ENCODE results near the gene TTC1. TPM values are rescaled to one million over a fixed set of nuclear protein-coding genes. Genes with fewer than 3 reads are reported as not detected.

TTC1 gene
- total and polyA plus RNA-seq, 2 of the 8 experiments (the other 6 are each of a cell fraction or from before 2014, with no cell fraction given): 25.1 to 63.9 TPM

GRCh38 chr5:159987031-159987674 lies 21.8 kb upstream of the TTC1 start:
- POLR2A ChIA-PET (ENCODE audit: partially characterized antibody): interaction anchor here (0.6 to 1.6 kb wide), 5 partner anchors 14 to 260 kb away, joined by 3 to 4 read pairs (median 3); partner anchors contain the start of gene TTC1
- no peak overlapping the region for H2BK5ac ChIP-seq (ENCODE audit: low read depth, low read length)
- peaks cover 0 to 4% of the 10 kb centered on the region in 2 experiments; a peak in 1 of 4 replicates for H3K9me3 ChIP-seq (ENCODE audit: insufficient read depth in 2 of 2, low read depth in 1 of 2, low read length in 1 of 2)
- H3K4ac ChIP-seq (replicated peaks; ENCODE audit: insufficient read length, low read depth, low read length): no peak overlapping the region
- peak overlapping the region in 1 of 4 experiments; percentile 22; a peak in 2 of 7 replicates for H3K9ac ChIP-seq (replicated peaks in 1 of 4; ENCODE audit: extremely low read depth in 1 of 4, low read depth in 3 of 4, low read length in 3 of 4)
- no peak overlapping the region for H2BK120ac ChIP-seq (replicated peaks; ENCODE audit: low read depth, low read length)
- DNase-seq (ENCODE audit: low read depth in 1 of 2, low spot score in 2 of 2): peak; percentile 65 to 89
- no peak overlapping the region; the same call in 1 of the 2 replicates for H2AFZ ChIP-seq (ENCODE audit: low read length)
- H2AK5ac ChIP-seq (ENCODE audit: low read depth, low read length): no peak overlapping the region
- peak overlapping the region; percentile 48 to 82 for H3K4me2 ChIP-seq (ENCODE audit: insufficient read depth in 1 of 2, low read depth in 2 of 2, low read length in 2 of 2)
- H4K8ac ChIP-seq (ENCODE audit: extremely low read depth, insufficient read depth, low read length): peak overlapping the region; percentile 65; the same call in 1 of the 2 replicates
- H3K23ac ChIP-seq (ENCODE audit: insufficient read length): no peak overlapping the region
- H3K56ac ChIP-seq (replicated peaks; ENCODE audit: insufficient read length, low read depth, low read length): no peak overlapping the region
- H4K20me1 ChIP-seq (replicated peaks in 1 of 2; ENCODE audit: control insufficient read depth in 1 of 2, insufficient read depth in 2 of 2, low read length in 2 of 2): no peaks in the 10 kb centered on the region
- H3K27ac ChIP-seq (ENCODE audit: low read depth, low read length): no peak overlapping the region
- CTCF ChIA-PET (ENCODE audit: partially characterized antibody): interaction anchor here (0.6 to 4.3 kb wide), 66 partner anchors 9 to 701 kb away, joined by 3 to 66 read pairs (median 4); partner anchors contain the start of gene ADRA1B
- H2BK20ac ChIP-seq (ENCODE audit: low read length): no peak overlapping the region
- peaks cover 4 to 15% (median 12%) of the 10 kb centered on the region in 4 experiments; a peak in 6 of 7 replicates for H3K27me3 ChIP-seq (replicated peaks in 1 of 4; ENCODE audit: control insufficient read depth in 3 of 4, extremely low read depth in 1 of 4, insufficient read depth in 3 of 4, low read length in 3 of 4)
- WGBS, 2 experiments (ENCODE audit: extremely low coverage in 1 of 2, insufficient coverage in 1 of 2, insufficient read length in 1 of 2, insufficient replicate concordance in 2 of 2, low coverage in 1 of 2, low lambda C conversion rate in 2 of 2, missing lambda C conversion rate in 1 of 2): 6% methylated on average over 45 of the region's 50 CpGs; no CpG with 5 or more reads in 1 of the 2 experiments
- H3K36me3 ChIP-seq (ENCODE audit: control insufficient read depth in 2 of 4, insufficient read depth in 4 of 4, low read length in 3 of 4): no peaks in the 10 kb centered on the region
- H3K4me1 ChIP-seq (replicated peaks in 1 of 4; ENCODE audit: control insufficient read depth in 3 of 4, insufficient read depth in 4 of 4, low read length in 3 of 4): peaks cover 0 to 2% (median 0%) of the 10 kb centered on the region in 4 experiments; a peak in 1 of 7 replicates
- H4K5ac ChIP-seq (ENCODE audit: insufficient read length, low read depth, low read length): no peak overlapping the region
- peak overlapping the region; percentile 9 to 62 (median 52) for H3K4me3 ChIP-seq (ENCODE audit: extremely low read depth in 1 of 4, insufficient read depth in 2 of 4, low read depth in 3 of 4, low read length in 4 of 4)
- H2BK15ac ChIP-seq (ENCODE audit: low read length): no peak overlapping the region
- H3K79me1 ChIP-seq (ENCODE audit: low read depth, low read length): no peaks in the 10 kb centered on the region
- H3K23me2 ChIP-seq (ENCODE audit: low read depth, low read length): no peaks in the 10 kb centered on the region; the same call in 1 of the 2 replicates
- peak; percentile 62 for FAIRE-seq
- H3K18ac ChIP-seq (ENCODE audit: extremely low read depth, low read length): no peak overlapping the region
- peak overlapping the region; percentile 56; the same call in 1 of the 2 replicates for H2BK12ac ChIP-seq (ENCODE audit: low read depth, low read length)
- H3K79me2 ChIP-seq (ENCODE audit: control insufficient read depth in 1 of 2, insufficient read depth in 2 of 2, low read length in 2 of 2): no peaks in the 10 kb centered on the region
- no peak overlapping the region for H3K14ac ChIP-seq (ENCODE audit: insufficient read length)
- no peak overlapping the region for H4K91ac ChIP-seq (replicated peaks; ENCODE audit: insufficient read length, low read length)
- no peak for TF ChIP-seq SP1 (IDR thresholded peaks at IDR 0.05; ENCODE audit: low read depth, low read length)
- peak in 1 of 2 experiments; percentile 71; a peak in 1 of 3 replicates for TF ChIP-seq EP300 (IDR thresholded peaks at IDR 0.05; ENCODE audit: borderline replicate concordance in 1 of 2, low read depth in 2 of 2, low read length in 2 of 2)
- no peak for TF ChIP-seq SRF (IDR thresholded peaks at IDR 0.05; ENCODE audit: low read depth, low read length)
- TF ChIP-seq RAD21 (IDR thresholded peaks at IDR 0.05 in 1 of 2, conservative IDR thresholded peaks at IDR 0.05 in 1 of 2; ENCODE audit: low read depth in 2 of 2, low read length in 2 of 2): peak; percentile 87 to 91
- TF ChIP-seq TAF7 (optimal IDR thresholded peaks at IDR 0.05; ENCODE audit: borderline replicate concordance, low read depth, low read length): peak; percentile 41
- TF ChIP-seq CREB1 (IDR thresholded peaks at IDR 0.05): peak; percentile 60
- TF ChIP-seq RBBP5 (IDR thresholded peaks at IDR 0.05; ENCODE audit: borderline replicate concordance, low read depth, low read length): peak; percentile 60; the same call in 1 of the 2 replicates
- peak; percentile 78 to 84 (median 79) for TF ChIP-seq CTCF (IDR thresholded peaks at IDR 0.05; ENCODE audit: control extremely low read depth in 1 of 3, insufficient read depth in 1 of 3, low read depth in 1 of 3, low read length in 3 of 3)

Data from H1 (cell line).